ENCODE results near the gene PTH1R.

- no peak for TF ChIP-seq CTCF (IDR thresholded peaks at IDR 0.05)
- no peak for TF ChIP-seq EZH2 (IDR thresholded peaks at IDR 0.05)
These were observed 43.5 kb downstream of the PTH1R start for GRCh38 chr3:46921041-46921440.

Data from neural progenitor cell (in vitro differentiated cells).